HepG2 (cell line): Measurements from ENCODE around the gene ATP6V0D1. TPM values are rescaled to one million over a fixed set of nuclear protein-coding genes. Genes with fewer than 3 reads are reported as not detected.

Source experiments
- AKNA ChIP-seq: sonication (generic); formaldehyde crosslinking; IDR thresholded peaks from 2 replicates; pipeline ENCODE4 v1.4.0; 2020; ENCODE audit warnings: missing genetic modification reagents, borderline replicate concordance
- ARID4A ChIP-seq: sonication (generic); formaldehyde crosslinking; IDR thresholded peaks from 2 replicates; pipeline ENCODE4 v1.5.0; 2020; ENCODE audit warnings: mild to moderate bottlenecking, missing genetic modification reagents, borderline replicate concordance
- ARNTL ChIP-seq: sonication (generic); formaldehyde crosslinking; IDR thresholded peaks from 2 replicates; pipeline ENCODE4 v1.4.0; 2020; ENCODE audit warnings: mild to moderate bottlenecking, missing genetic modification reagents
- ELF1 ChIP-seq: sonication (generic); formaldehyde crosslinking; IDR thresholded peaks from 2 replicates; pipeline ENCODE4 v1.4.0; 2020; ENCODE audit warnings: missing genetic modification reagents
- NR2F6 ChIP-seq, 2 experiments: IDR thresholded peaks; 2 replicates each; pipeline ENCODE4 v1.6.1; 2016; ENCODE audit warnings: antibody characterized with exemption in 1 of 2, mild to moderate bottlenecking in 1 of 2
- TFAP4 ChIP-seq: sonication (generic); IDR thresholded peaks from 2 replicates; pipeline ENCODE4 v1.6.1; 2016; ENCODE audit warnings: low read depth, borderline replicate concordance
- THYN1 ChIP-seq: sonication (generic); formaldehyde crosslinking; IDR thresholded peaks from 2 replicates; pipeline ENCODE4 v1.8.1; 2023; ENCODE audit warnings: low read depth, mild to moderate bottlenecking, moderate library complexity, missing genetic modification reagents, borderline replicate concordance
- ZBTB10 ChIP-seq: sonication (generic); formaldehyde crosslinking; IDR thresholded peaks from 2 replicates; pipeline ENCODE4 v1.4.0; 2020; ENCODE audit warnings: missing genetic modification reagents, borderline replicate concordance
- ZNF337 ChIP-seq: sonication (generic); formaldehyde crosslinking; IDR thresholded peaks from 2 replicates; pipeline ENCODE4 v1.5.1; 2020; ENCODE audit warnings: missing genetic modification reagents, low read depth, mild to moderate bottlenecking, borderline replicate concordance
- ZXDC ChIP-seq: sonication (generic); formaldehyde crosslinking; IDR thresholded peaks from 2 replicates; pipeline ENCODE4 v1.5.0; 2020; ENCODE audit warnings: mild to moderate bottlenecking, missing genetic modification reagents
- polyA plus RNA-seq, 8 experiments: library from polyadenylated mRNA; depleted of rRNA in 3 of 8; stranded (reverse) in 7 of 8; unstranded in 1 of 8; fragments of >200 nt; fragmentation: Illumina TruSeq in 4 of 8; extraction: Trizol in 4 of 8; gene quantifications; 2 replicates each; pipeline versions ENCODE4 v1.2.1 to v1.2.3, GENCODE V29; 2011 to 2016; ENCODE audit warnings: low read depth in 4 of 8, missing spikeins in 1 of 8, mixed read lengths in 1 of 8; ENCODE audit not compliant: insufficient read depth in 1 of 8
- total RNA-seq, 5 experiments: library from RNA; depleted of rRNA; stranded (reverse); fragments of >200 nt; fragmentation: Illumina TruSeq; extraction: Trizol; gene quantifications; 2 replicates each; pipeline ENCODE4 v1.2.3, GENCODE V29; 2016; ENCODE audit warnings: low read depth in 1 of 5

Gene ATP6V0D1
- total and polyA plus RNA-seq, 2 of the 13 experiments (the other 11 are each of a cell fraction or from before 2014, with no cell fraction given): 51.1 to 61.3 TPM

- peak; percentile 90 for TF ChIP-seq ZNF337
- no peak for TF ChIP-seq AKNA (CRISPR knock-in tag)
- no peak for TF ChIP-seq ZXDC (CRISPR knock-in tag)
- peak; percentile 24; the same call in 1 of the 2 replicates for TF ChIP-seq THYN1 (CRISPR knock-in tag)
- TF ChIP-seq ARID4A (CRISPR knock-in tag): peak; percentile 100
- TF ChIP-seq ARNTL (CRISPR knock-in tag): peak; percentile 36
- peak; percentile 99 for TF ChIP-seq TFAP4
- peak; percentile 100 for TF ChIP-seq ELF1
- no peak for TF ChIP-seq NR2F6 (IDR thresholded peaks at IDR 0.05)
- peak; percentile 44; the same call in 1 of the 2 replicates for TF ChIP-seq NR2F6 (CRISPR knock-in tag; IDR thresholded peaks at IDR 0.05)
- TF ChIP-seq ZBTB10 (CRISPR knock-in tag): no peak
Observed at GRCh38 chr16:67480833-67481560, at the start of gene ATP6V0D1 (continued).
